Cardiac ventricle fibroblast (primary cell): ENCODE measurements around the gene IRAK1BP1. TPM values are rescaled to one million over a fixed set of nuclear protein-coding genes. Genes with fewer than 3 reads are reported as not detected.

ENCODE experiments used
- total RNA-seq: library from RNA; depleted of rRNA; stranded (reverse); fragments of >200 nt; gene quantifications from 2 replicates; pipeline ENCODE4 v1.2.3, GENCODE V29; 2015

Gene IRAK1BP1, protein sequence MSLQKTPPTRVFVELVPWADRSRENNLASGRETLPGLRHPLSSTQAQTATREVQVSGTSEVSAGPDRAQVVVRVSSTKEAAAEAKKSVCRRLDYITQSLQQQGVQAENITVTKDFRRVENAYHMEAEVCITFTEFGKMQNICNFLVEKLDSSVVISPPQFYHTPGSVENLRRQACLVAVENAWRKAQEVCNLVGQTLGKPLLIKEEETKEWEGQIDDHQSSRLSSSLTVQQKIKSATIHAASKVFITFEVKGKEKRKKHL
- total RNA-seq = 2.2 and 3.2 TPM in 2 replicates

DNA sequence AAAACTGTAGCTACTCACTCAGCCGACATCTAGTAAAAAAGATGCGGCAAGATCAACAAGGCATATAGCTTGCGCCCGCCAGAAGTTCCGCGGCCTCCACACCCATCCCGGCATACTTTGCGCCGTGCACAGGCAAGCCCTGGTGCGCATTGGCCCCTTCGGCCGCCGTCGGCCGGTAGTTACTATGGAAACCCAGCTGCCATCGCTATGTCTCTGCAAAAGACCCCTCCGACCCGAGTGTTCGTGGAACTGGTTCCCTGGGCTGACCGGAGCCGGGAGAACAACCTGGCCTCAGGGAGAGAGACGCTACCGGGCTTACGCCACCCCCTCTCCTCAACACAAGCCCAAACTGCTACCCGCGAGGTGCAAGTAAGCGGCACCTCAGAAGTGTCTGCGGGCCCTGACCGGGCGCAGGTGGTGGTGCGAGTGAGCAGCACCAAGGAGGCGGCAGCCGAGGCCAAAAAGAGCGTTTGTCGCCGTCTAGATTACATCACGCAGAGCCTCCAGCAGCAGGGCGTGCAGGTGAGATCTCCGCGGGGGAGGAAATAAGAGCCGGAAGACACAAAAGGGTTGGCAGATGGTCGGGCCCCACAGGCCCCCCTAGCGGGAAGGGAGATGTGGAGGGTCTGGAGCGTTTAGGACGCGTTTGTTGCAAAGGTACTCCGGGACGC is at the start of gene IRAK1BP1:
Gene IRAK1BP1 (plus strand): TSS at position 182 of the 671 bp plus-strand sequence. CDS start 26 bp downstream, at position 208.

Other genes with a start within 250 kb of the IRAK1BP1 start
- gene PHIP, start 210.7 kb downstream of the IRAK1BP1 start, total RNA-seq = 13.1 and 13.9 TPM in 2 replicates